Progenitor cell of endocrine pancreas (in vitro differentiated cells): ENCODE measurements around the gene ZFAND3. TPM values are rescaled to one million over a fixed set of nuclear protein-coding genes. Genes with fewer than 3 reads are reported as not detected.

ENCODE experiments used
- DNase-seq: peaks from one replicate; pipeline ENCODE4 v3.0.0; 2021; ENCODE audit warnings: low spot score; ENCODE audit not compliant: unreplicated experiment
- H3K27ac Mint-ChIP-seq: 2 replicates; pipeline ENCODE4 v1.8.0; 2021; ENCODE audit warnings: mild to moderate bottlenecking, moderate library complexity, mixed read lengths
- H3K27me3 Mint-ChIP-seq: 2 replicates; pipeline ENCODE4 v1.8.0; 2021; ENCODE audit warnings: mixed read lengths
- H3K36me3 Mint-ChIP-seq: 2 replicates; pipeline ENCODE4 v1.8.0; 2022; ENCODE audit warnings: mixed read lengths; ENCODE audit not compliant: insufficient read depth
- H3K4me1 Mint-ChIP-seq: 2 replicates; pipeline ENCODE4 v1.8.0; 2021; ENCODE audit warnings: low read depth, mixed read lengths
- H3K4me3 Mint-ChIP-seq: 2 replicates; pipeline ENCODE4 v1.8.0; 2021; ENCODE audit warnings: low read depth, mild to moderate bottlenecking, moderate library complexity, mixed read lengths
- H3K9me3 Mint-ChIP-seq: 2 replicates; pipeline ENCODE4 v1.8.0; 2021; ENCODE audit warnings: low read depth, mixed read lengths
- CTCF ChIP-seq: fragments of 200-600 bp; sonication (generic); IDR thresholded peaks from one replicate; pipeline ENCODE4 v1.5.0; 2021; ENCODE audit warnings: antibody characterized with exemption, mild to moderate bottlenecking; ENCODE audit not compliant: unreplicated experiment
- total RNA-seq: library from RNA; stranded (reverse); gene quantifications from 2 replicates; pipeline ENCODE4 v1.2.1, GENCODE V29; 2021

Gene ZFAND3
- total RNA-seq, 1 donor from 2014 or later, result 102 TPM

DNA sequence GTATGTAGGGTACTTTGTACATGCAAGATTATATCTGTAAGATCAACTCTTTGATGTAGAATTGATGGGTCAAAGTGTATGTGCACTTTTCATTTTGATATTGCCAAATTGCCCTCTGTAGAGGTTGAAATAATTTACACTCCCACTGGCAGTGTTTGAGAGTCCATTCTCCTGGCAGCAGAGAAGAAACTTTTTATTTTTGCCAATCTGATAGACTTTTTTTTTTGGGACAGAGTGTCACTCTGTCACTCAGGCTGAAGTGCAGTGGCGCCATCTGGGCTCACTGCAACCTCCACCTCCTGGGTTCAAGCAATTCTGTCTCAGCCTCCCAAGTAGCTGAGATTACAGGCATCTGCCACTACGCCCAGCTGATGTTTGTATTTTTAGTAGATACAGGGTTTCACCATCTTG is 199.2 kb downstream of the ZFAND3 start:
- Mint-ChIP-seq H3K4me3 (no peak overlapping the region), H3K27ac (no peak overlapping the region)

DNA sequence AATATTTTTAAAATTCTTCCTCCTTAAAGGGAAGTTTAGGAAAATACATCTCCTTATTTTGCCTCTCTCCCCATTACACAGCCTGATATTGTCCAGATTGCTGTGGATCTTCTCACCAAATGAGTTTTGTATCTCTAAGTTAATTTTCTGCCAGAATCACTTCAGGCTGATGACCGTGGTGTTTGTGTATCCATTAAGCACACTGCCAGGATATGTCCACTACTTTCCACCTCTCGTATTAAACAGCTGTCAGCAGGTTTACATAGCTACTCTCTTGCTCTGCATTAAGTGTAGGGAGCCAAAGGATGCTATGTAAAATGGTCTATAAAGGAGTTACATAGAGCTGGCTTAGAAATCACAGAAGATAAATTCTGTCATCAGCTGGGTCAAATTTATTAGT is 201.1 kb downstream of the ZFAND3 start:
- no peak for TF ChIP-seq CTCF
- Mint-ChIP-seq H3K9me3 (peaks cover 3% of the 10 kb centered on the region), H3K4me3 (no peak overlapping the region), H3K27me3 (no peaks in the 10 kb centered on the region), H3K4me1 (peaks cover 6% of the 10 kb centered on the region), H3K36me3 (no peaks in the 10 kb centered on the region), H3K27ac (peak overlapping the region; percentile 68)
- no peak for DNase-seq

More for the DNA sequence above, 199.2 kb downstream of the ZFAND3 start:
- Mint-ChIP-seq H3K4me1 (peaks cover 7% of the 10 kb centered on the region), H3K27me3 (no peaks in the 10 kb centered on the region), H3K9me3 (no peaks in the 10 kb centered on the region), H3K36me3 (no peaks in the 10 kb centered on the region)
- DNase-seq, result no peak
- no peak for TF ChIP-seq CTCF

DNA sequence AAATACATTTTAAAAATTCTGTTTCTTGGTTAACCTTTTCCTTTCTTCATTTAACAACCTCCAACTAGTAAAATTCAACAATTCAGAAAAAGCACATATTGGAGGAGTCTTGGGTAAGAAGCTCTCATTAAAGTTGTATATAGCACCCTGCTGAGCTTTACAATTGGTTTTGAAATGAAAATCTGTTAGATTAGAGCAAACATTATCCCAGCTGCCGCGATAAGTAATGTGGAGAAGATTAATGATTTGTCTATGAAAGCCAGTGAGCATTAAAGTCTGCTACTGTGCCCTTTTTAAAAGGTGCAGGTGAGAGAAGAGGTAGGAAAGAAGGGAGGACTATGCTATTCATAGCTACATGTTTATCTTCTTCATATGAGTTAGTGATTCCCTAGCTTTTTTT is 201.5 kb downstream of the ZFAND3 start:
- Mint-ChIP-seq H3K36me3 (no peaks in the 10 kb centered on the region), H3K27ac (no peak overlapping the region), H3K27me3 (no peaks in the 10 kb centered on the region)

DNA sequence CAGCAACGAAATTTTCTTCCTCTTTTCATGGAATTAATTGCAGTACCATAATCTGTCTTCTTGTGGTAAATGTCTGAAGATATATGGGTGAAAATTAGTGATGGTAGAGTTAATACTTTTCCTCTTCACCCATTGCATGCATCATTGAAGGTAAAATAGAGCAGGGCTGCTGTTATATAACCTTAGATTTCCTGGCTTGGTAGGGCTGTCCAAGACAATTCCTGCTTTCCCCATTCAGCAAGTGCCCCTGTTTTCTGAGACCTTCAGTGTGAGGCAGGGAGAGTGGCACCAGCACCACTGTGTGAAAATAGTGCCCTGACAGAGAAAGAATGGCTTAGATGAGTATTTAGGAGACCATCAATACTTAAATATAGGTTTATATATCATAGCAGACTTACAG is 202.0 kb downstream of the ZFAND3 start:
- H3K4me3 Mint-ChIP-seq, result no peak overlapping the region
- DNase-seq, result no peak
- no peaks in the 10 kb centered on the region for H3K36me3 Mint-ChIP-seq
- peak overlapping the region; percentile 50 for H3K27ac Mint-ChIP-seq
- no peak for TF ChIP-seq CTCF
- peaks cover 6% of the 10 kb centered on the region for H3K4me1 Mint-ChIP-seq
- H3K9me3 Mint-ChIP-seq, result peaks cover 3% of the 10 kb centered on the region
- H3K27me3 Mint-ChIP-seq, result no peaks in the 10 kb centered on the region

More for the DNA sequence above, 201.5 kb downstream of the ZFAND3 start:
- DNase-seq, result no peak
- no peak overlapping the region for H3K4me3 Mint-ChIP-seq
- TF ChIP-seq CTCF, result no peak
- H3K9me3 Mint-ChIP-seq, result peaks cover 3% of the 10 kb centered on the region
- H3K4me1 Mint-ChIP-seq, result peaks cover 6% of the 10 kb centered on the region

DNA sequence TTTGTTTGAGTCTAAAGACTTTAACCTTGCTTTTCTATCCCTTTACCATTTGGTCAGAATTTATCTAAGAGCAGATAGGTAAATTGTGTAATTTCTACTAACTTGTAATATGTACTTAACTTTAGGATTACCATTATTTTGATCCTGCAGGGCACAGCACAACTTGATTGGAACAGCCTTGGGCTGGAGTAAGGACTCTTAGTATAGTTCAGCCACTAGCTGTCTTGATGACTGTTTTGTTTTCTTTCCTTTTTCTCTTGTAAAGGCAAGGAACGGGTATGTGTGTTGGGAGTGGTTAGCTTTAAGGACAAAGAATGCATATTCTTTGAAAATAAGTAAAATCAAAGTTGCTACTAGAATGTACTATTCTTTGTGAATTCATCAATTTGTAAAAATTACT is 203.2 kb downstream of the ZFAND3 start:
- Mint-ChIP-seq H3K27me3 (no peaks in the 10 kb centered on the region), H3K36me3 (peaks cover 2% of the 10 kb centered on the region), H3K4me1 (peaks cover 15% of the 10 kb centered on the region), H3K27ac (no peak overlapping the region), H3K4me3 (no peak overlapping the region), H3K9me3 (peaks cover 3% of the 10 kb centered on the region)
- DNase-seq, result no peak
- TF ChIP-seq CTCF, result no peak
